HG03565 (cell line): ENCODE data around the gene SLC4A5.

Experiments
- ATAC-seq: cut with Tn5 transposase; IDR thresholded peaks from one replicate; pipeline ENCODE4 v1.9.1; 2021; ENCODE audit warnings: mild to moderate bottlenecking, moderate library complexity; ENCODE audit not compliant: unreplicated experiment

The SLC4A5 gene

GRCh38 chr2:74278694-74279093 lies 64.5 kb downstream of the SLC4A5 start:
- ATAC-seq: no peak

- ATAC-seq: no peak
Measured at GRCh38 chr2:74278176-74278575, 65.0 kb downstream of the SLC4A5 start.

GRCh38 chr2:74275228-74275627 lies 68.0 kb downstream of the SLC4A5 start:
- no peak for ATAC-seq

DNA sequence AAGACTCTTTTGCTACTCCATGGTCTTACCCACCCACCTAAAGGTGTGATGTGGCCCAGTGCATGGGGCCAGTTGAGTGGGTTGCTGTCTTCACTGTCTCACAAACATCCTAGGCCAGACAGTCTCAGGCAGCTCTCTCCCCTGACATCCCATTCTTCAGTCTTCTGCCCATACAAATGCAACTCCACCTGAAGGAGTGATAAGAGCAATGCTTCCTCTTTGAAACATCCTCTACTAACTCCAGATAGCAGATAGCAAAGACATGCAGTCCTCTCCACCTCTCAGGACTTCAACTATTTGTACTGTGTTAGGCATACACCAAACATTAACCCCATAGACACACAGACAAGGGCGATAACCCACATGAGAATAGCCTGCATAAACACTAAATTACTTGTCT lies 73.5 kb downstream of the SLC4A5 start:
- no peak for ATAC-seq

DNA sequence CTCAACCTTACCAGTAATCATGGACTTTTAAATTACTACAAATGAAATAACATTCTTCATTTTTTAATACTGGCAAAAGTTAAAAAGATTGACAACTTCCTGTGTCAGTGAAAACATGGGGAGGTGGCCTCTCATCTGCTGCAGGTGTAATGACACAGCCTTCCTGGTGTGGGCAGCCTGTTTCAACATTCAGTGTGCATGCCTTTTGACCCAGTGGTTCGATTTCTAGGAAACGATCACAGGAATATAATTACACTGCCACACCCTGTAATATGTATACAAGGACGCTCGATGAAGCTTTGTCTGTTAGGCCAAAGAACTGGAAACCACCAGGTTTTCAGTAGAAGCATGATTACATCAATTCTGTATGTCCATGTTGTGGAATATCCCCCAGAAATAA lies 76.1 kb downstream of the SLC4A5 start:
- ATAC-seq: no peak

- ATAC-seq: no peak
Measured at GRCh38 chr2:74264281-74264680, 78.9 kb downstream of the SLC4A5 start.

DNA sequence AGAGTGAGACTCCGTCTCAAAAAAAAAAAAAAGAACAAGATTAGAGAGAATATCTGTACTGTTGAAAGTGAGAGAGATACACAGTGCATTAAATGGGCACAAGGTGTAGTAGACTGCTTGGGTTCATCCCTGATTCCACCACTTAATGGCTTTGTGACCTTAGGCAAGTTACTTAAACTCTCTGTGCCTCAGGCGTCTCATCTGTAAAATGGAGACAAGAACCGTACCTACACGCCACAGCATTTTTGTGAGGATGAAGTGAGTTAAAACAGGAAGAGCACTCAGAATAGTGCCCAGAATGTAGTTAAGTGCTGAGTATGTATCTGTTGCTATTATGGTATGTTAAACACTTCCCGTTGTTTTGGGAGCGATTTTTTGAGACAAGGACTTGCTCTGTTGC lies 80.5 kb downstream of the SLC4A5 start:
- ATAC-seq: no peak

DNA sequence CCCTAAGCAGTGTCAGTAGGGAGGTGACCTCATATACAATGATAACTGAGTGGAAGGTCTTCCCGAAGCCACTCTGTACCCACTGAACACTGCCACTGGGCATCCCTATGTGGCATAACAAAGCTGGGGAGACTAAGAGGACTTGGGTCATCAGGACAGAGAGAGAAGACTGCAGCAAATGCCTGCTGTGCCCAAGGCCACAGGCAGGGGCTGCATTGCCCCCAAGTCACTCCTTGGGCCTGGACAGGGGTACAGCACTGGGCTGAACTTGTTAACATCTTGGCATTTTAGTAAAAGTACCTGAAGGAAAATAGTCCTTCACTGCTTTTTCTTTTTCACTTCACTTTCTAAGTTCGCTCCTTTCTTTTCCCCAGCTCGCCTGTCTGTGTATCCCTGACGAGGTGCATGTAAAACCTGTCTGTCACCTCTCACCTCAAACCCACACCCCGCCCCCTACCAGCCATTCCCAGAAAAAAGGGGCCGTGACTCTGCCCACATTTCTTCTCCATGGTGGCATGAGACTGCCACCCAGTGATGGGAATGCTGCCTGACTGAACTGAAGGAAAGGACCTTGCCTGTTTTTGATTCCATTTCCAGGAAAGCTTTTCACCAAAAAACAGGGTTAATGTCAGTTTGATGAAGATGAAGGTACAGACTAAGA lies 81.9 kb downstream of the SLC4A5 start:
- ATAC-seq: no peak

DNA sequence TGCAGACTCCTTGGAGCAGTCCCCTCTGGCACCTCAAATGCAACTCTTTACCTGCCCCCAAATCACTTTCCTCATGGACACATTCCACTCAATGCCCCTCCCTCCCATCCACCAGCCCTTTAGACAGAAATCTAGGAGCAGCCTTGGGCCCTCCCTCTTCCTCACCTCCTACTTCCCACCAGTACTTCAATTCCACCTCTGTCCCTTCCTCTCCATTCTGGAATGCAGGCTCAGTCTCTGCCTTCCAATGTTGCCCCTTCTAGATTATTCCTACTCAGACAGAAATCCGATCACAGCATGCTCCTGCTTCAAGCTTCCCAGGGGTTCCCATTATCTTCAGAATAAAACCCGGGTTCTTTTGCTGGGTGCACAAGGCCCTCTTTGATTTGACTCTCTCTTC lies 82.7 kb downstream of the SLC4A5 start:
- ATAC-seq: no peak

DNA sequence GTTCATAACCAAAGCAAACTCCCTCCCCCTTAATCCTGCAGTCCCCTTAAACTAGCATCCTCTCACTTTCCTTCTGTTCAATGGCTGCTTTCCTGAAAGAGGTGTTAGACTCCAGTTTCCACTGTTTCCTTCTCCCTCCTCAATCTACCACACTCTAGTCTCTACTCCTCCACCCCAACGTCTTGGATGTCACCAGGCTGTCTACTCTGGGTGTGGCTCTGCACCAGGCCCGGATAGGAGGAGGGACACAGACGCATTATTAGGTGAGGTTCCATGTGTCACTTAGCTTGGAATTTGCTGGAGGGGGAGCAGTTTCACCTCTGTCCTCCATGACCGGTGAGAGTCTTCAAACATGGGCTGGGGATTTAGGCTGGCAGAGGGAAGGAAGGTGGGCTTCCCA lies 83.5 kb downstream of the SLC4A5 start:
- ATAC-seq: no peak

DNA sequence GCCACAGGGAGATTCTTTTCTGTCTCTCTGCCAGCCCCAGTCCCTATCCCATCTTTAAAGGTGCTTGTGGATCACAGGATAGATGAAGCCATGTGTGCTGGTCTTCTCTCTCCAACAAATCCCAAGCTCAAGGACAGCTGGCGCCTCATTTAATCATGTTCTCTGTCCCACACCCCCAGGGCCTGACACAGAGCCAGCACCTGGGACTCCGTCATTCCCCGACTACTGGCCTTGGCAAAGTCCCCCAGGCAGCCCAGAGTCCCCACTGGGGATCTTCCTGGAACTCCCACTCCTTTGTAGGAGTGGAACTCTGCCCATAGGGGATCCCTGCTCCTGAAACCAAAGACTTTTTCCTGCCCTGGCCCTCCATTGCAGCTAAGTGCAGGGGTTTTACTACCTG lies 84.0 kb downstream of the SLC4A5 start:
- no peak for ATAC-seq

- ATAC-seq: no peak
Measured at GRCh38 chr2:74255660-74256213, 87.5 kb downstream of the SLC4A5 start.

DNA sequence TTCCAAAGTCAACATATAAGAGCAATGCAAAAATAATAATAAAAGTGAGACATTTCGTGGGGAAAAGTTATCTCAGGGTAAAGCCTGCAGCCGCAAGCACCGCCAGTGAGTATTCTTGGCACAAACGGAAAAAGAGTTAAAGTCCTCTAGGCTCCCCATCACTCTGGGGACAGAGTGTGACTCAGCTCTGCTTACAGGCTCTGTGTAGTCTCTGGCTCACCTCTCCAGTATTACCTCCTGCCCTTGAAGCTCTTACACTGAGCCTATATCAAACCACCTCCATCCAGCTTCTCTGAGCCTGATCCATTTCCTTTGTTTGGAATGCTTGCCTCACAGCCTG lies 89.3 kb downstream of the SLC4A5 start:
- ATAC-seq: no peak

DNA sequence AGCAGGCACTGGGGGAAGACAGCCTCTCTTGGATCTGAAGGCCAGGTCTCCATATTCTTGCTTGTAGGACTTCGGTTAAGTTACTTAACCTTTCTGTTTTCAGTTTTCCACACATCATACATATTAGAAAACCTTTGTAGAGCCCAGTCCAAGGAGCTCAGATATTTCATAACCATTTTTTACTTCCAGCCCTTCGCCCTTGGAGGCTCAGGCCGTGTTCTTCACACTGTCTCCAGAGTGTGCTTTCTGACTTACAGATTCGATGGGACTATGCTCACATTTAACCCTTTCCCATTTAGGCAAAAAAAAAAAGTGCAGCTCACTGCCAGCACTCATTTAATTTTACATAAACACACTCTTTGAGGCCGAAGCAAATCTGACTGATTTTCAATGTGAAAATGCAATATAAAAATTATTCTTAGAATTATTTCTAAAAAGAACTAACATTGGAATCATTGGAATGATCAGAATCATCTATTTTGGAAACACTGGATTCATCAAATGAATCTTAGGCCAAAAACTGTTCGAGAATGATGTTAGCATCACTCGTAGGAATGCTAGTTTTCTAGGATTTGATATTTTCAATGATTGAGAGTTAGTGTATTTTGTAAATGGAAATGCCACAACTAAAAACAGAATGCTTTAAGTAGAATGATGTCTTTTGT lies 89.8 kb downstream of the SLC4A5 start:
- ATAC-seq: no peak

GRCh38 chr2:74252862-74253261 lies 90.4 kb downstream of the SLC4A5 start:
- no peak for ATAC-seq

DNA sequence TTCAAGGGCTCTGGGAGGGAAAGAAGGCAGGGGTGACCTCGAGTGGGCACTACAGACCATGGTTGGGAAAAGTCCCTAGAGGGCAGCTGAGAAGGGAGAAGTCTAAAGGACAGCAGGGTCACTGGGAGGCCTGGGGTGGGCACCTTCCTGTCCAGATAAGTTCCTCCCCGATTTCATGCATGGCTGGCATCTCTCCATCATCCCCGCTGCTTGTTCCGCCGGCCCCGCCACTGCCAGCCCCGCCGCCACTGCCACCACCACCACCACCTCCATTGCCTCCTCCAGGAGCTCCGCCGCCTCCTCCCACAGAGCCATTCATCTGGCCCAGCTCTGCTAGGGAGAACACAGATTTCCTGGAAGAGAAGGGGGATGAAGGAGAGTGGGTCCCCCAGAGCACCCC lies 91.2 kb downstream of the SLC4A5 start:
- no peak for ATAC-seq

DNA sequence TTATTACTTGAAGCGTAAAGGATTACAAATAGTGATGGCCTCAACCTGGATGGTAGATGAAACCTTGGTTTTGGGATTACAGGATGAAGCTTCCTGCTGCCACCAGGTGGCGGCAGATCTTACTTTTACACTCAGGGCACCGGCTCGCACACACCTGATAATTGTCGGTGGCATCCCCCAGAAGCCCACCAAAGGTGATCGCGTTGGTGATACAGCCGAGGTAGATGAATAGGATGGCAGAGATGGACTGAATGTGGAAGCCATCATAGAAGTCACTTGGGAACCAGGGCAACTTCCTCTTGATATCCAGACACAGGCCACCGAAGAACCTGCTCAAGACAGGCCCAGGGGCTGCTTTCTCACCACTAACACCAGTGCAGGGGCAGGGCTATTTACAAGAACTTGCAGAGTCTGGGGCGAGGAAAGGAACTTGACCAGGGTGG lies 93.0 kb downstream of the SLC4A5 start:
- no peak for ATAC-seq

GRCh38 chr2:74249406-74250122 lies 93.7 kb downstream of the SLC4A5 start:
- no peak for ATAC-seq

- ATAC-seq: no peak
Measured at GRCh38 chr2:74246496-74247195, 96.6 kb downstream of the SLC4A5 start.

GRCh38 chr2:74244286-74244685 lies 98.9 kb downstream of the SLC4A5 start:
- no peak for ATAC-seq

GRCh38 chr2:74242354-74243071 lies 100.7 kb downstream of the SLC4A5 start:
- no peak for ATAC-seq
